OCI-LY7 (cell line): ENCODE measurements around the gene EPB41L4B. TPM values are rescaled to one million over a fixed set of nuclear protein-coding genes. Genes with fewer than 3 reads are reported as not detected.
"Not testable (repeated sequence)": the region's sequence is repeated elsewhere in the genome, so short reads cannot be mapped to it uniquely, and the experiment has no call there.

Experiments
- BruUV-seq: library from RNA; stranded (reverse); fragments of 400-500 nt; replicated peaks from 2 replicates; lab custom pipeline; 2021; lab: Mats Ljungman, UMichigan
- CTCF ChIA-PET: fragments of 300-600 bp; sonication (Branson Sonifier 250); formaldehyde crosslinking; loops from one replicate; lab custom pipeline; 2022; ENCODE audit warnings: antibody characterized with exemption; ENCODE audit not compliant: unreplicated experiment; lab: Charles Lee
- POLR2A ChIA-PET: fragments of 300-600 bp; sonication (Branson Sonifier 250); formaldehyde crosslinking; loops from one replicate; lab custom pipeline; 2022; ENCODE audit warnings: antibody characterized with exemption; lab: Charles Lee
- DNase-seq: peaks from one replicate; pipeline ENCODE4 v3.0.0-alpha.2; 2015; ENCODE audit warnings: low spot score
- H2AFZ ChIP-seq: fragments of 200-600 bp; sonication (generic), shearing (Covaris generic); 2 replicates; pipeline ENCODE4 v1.6.1; 2014; ENCODE audit warnings: mild to moderate bottlenecking, antibody characterized with exemption, low read length, moderate library complexity
- H3K27ac ChIP-seq: fragments of 200-600 bp; sonication (generic); 2 replicates; pipeline ENCODE4 v1.5.1; 2014; ENCODE audit warnings: mixed run types, low read depth, mild to moderate bottlenecking, moderate library complexity, low read length, inconsistent platforms; ENCODE audit not compliant: poor library complexity, severe bottlenecking
- H3K36me3 ChIP-seq: fragments of 200-600 bp; sonication (generic); 2 replicates; pipeline ENCODE4 v1.6.1; 2014; ENCODE audit warnings: mild to moderate bottlenecking, antibody characterized with exemption, low read length, moderate library complexity, mixed read lengths; ENCODE audit not compliant: insufficient read depth
- H3K4me1 ChIP-seq: fragments of 200-600 bp; sonication (generic); 2 replicates; pipeline ENCODE4 v1.5.1; 2014; ENCODE audit warnings: mild to moderate bottlenecking, low read length; ENCODE audit not compliant: insufficient read depth, poor library complexity, severe bottlenecking
- H3K4me2 ChIP-seq: fragments of 200-600 bp; sonication (generic); 2 replicates; pipeline ENCODE4 v1.6.1; 2014; ENCODE audit warnings: mild to moderate bottlenecking, low read length
- H3K4me3 ChIP-seq: fragments of 200-600 bp; sonication (generic); 2 replicates; pipeline ENCODE4 v1.5.1; 2014; ENCODE audit warnings: mild to moderate bottlenecking, low read depth, low read length; ENCODE audit not compliant: poor library complexity, severe bottlenecking
- H3K79me2 ChIP-seq: fragments of 200-600 bp; sonication (generic); 2 replicates; pipeline ENCODE4 v1.6.1; 2016; ENCODE audit warnings: low read depth, mild to moderate bottlenecking, low read length, moderate library complexity, mixed read lengths; ENCODE audit not compliant: insufficient read depth
- H3K9me2 ChIP-seq: fragments of 200-600 bp; sonication (generic); 2 replicates; pipeline ENCODE4 v1.6.1; 2016; ENCODE audit warnings: mild to moderate bottlenecking, low read length, mixed read lengths; ENCODE audit not compliant: insufficient read depth
- H3K9me3 ChIP-seq: fragments of 200-600 bp; sonication (generic); 2 replicates; pipeline ENCODE4 v1.6.1; 2014; ENCODE audit warnings: mild to moderate bottlenecking, mixed run types, low read length, mixed read lengths
- H4K20me1 ChIP-seq: fragments of 200-600 bp; sonication (generic); 2 replicates; pipeline ENCODE4 v1.6.1; 2014; ENCODE audit warnings: mild to moderate bottlenecking, antibody characterized with exemption, low read length, moderate library complexity, mixed read lengths; ENCODE audit not compliant: insufficient read depth
- EZH2phosphoT487 ChIP-seq: fragments of 200-600 bp; sonication (generic); IDR thresholded peaks from 2 replicates; pipeline ENCODE4 v1.6.1; 2018; ENCODE audit warnings: low read depth, borderline replicate concordance, mild to moderate bottlenecking, mixed run types, antibody characterized with exemption, low read length, moderate library complexity, mixed read lengths
- intact Hi-C: fragments of 100-400 bp; cut with micrococcal nuclease; formaldehyde crosslinking; loops from one replicate; pipeline ENCODE4 v1.10.0; 2022; ENCODE audit not compliant: unreplicated experiment
- total RNA-seq, 2 experiments: library from RNA; depleted of rRNA in 1 of 2; stranded (reverse); fragments of >200 nt in 1 of 2; shearing (Covaris generic) in 1 of 2; gene quantifications; 2 replicates each; pipeline ENCODE4 v1.2.3, GENCODE V29; 2014 to 2022
- TF ChIP-seq, protein P1 (sequence below): fragments of 200-600 bp; sonication (generic); conservative IDR thresholded peaks from 2 replicates; pipeline ENCODE4 v1.5.1; 2014; ENCODE audit warnings: mild to moderate bottlenecking, antibody characterized with exemption, low read length, moderate library complexity, mixed read lengths

Gene EPB41L4B
- total RNA-seq, 2 experiments from 2014 or later, result 0.29 TPM; not detected in 1

DNA sequence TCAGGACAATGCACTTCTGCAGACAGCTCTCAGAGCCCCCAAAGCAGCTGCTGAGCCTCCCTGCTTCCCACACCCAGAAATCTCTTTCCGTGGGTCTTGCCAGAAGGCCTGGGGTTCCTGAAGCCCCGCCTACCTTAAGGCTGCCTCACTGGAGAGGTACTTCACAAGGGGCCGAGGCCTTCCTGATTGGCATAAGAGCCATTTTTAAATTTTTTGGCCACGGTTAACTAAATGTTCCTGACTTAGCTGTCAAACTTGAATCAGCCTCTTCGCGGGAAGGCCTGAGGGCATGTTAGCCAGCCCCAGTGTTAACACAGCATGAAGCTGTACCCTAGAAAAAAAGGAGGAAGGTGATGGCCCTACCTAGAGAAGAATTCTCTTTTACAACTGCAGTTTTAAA, 20.7 kb upstream of the EPB41L4B start:
- POLR2A ChIA-PET, result no interaction called here
- no peak for DNase-seq
- no peaks in the 10 kb centered on the region for H4K20me1 ChIP-seq
- no peaks in the 10 kb centered on the region for H3K9me3 ChIP-seq
- H3K4me1 ChIP-seq, result no peaks in the 10 kb centered on the region
- H3K4me3 ChIP-seq, result no peak overlapping the region
- H3K9me2 ChIP-seq, result no peaks in the 10 kb centered on the region
- TF ChIP-seq EZH2phosphoT487, result no peak
- TF ChIP-seq, protein P1, sequence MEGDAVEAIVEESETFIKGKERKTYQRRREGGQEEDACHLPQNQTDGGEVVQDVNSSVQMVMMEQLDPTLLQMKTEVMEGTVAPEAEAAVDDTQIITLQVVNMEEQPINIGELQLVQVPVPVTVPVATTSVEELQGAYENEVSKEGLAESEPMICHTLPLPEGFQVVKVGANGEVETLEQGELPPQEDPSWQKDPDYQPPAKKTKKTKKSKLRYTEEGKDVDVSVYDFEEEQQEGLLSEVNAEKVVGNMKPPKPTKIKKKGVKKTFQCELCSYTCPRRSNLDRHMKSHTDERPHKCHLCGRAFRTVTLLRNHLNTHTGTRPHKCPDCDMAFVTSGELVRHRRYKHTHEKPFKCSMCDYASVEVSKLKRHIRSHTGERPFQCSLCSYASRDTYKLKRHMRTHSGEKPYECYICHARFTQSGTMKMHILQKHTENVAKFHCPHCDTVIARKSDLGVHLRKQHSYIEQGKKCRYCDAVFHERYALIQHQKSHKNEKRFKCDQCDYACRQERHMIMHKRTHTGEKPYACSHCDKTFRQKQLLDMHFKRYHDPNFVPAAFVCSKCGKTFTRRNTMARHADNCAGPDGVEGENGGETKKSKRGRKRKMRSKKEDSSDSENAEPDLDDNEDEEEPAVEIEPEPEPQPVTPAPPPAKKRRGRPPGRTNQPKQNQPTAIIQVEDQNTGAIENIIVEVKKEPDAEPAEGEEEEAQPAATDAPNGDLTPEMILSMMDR, result no peak
- H3K4me2 ChIP-seq, result no peak overlapping the region
- H3K36me3 ChIP-seq, result no peaks in the 10 kb centered on the region
- H3K79me2 ChIP-seq, result no peaks in the 10 kb centered on the region
- CTCF ChIA-PET, result no interaction called here
- no TSS peak for BruUV-seq
- no peak overlapping the region for H2AFZ ChIP-seq
- H3K27ac ChIP-seq, result no peak overlapping the region
- intact Hi-C loops, result no loop called here

DNA sequence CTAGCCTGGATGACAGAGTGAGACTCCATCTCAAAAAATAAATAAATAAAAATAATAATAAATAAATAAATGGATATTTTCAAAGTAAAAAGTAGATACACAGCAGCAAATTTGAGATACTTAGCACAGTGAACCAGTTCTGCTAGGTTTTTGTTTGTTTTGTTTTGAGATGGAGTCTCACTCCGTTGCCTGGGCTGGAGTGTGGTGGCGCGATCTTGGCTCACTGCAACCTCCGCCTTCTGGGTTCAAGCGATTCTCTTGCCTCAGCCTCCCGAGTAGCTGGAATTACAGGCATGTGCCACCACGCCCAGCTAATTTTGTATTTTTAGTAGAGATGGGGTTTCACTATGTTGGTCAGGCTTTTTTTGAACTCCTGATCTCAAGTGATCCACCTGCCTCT, 20.1 kb upstream of the EPB41L4B start:
- H2AFZ ChIP-seq, H3K4me2 ChIP-seq, POLR2A ChIA-PET, DNase-seq, H3K4me1 ChIP-seq, H4K20me1 ChIP-seq, BruUV-seq, H3K36me3 ChIP-seq, H3K9me2 ChIP-seq, H3K9me3 ChIP-seq, H3K4me3 ChIP-seq, H3K79me2 ChIP-seq, intact Hi-C loops, CTCF ChIA-PET, H3K27ac ChIP-seq: not testable (repeated sequence)

DNA sequence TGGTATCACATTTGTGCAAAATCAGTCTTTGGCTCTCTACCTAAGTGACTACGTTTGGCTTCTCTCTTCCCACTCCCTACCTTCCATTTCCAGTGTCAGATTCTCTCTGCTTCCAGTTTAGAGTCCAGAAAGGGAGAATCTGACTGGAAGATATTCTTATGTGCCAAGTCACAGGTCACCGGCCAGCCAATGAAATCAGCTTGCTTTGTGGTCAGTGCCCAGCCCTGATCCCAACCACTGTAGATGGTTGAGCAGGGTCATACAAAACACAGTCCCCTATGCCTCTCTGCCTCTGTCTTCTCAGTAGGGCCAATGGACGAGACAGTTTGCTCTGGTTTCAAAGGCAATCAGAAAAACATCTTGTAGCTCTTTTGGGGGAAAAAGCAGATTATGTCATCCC, 15.6 kb upstream of the EPB41L4B start:
- DNase-seq, result no peak
- Histone ChIP-seq H3K4me3 (no peak overlapping the region), H3K9me3 (no peaks in the 10 kb centered on the region), H3K4me2 (no peak overlapping the region), H3K4me1 (no peaks in the 10 kb centered on the region), H3K79me2 (no peaks in the 10 kb centered on the region), H3K9me2 (no peaks in the 10 kb centered on the region), H3K36me3 (no peaks in the 10 kb centered on the region), H2AFZ (no peak overlapping the region), H3K27ac (no peak overlapping the region), H4K20me1 (no peaks in the 10 kb centered on the region)
- ChIA-PET CTCF (no interaction called here), POLR2A (no interaction called here)
- no TSS peak for BruUV-seq
- TF ChIP-seq, protein P1, result no peak
- TF ChIP-seq EZH2phosphoT487, result no peak
- intact Hi-C loops, result no loop called here
